NCI-H146 (cell line): ENCODE results near the gene ARHGEF4.

Experiments used
- DNase-seq: peaks from one replicate; lab custom pipeline; 2025; lab: John Stamatoyannopoulos, UW

The ARHGEF4 gene

GRCh38 chr2:130921164-130921476, 84.4 kb downstream of the ARHGEF4 start:
- no peak for DNase-seq

- DNase-seq: no peak
These were observed 85.7 kb downstream of the ARHGEF4 start for GRCh38 chr2:130922417-130922816.

- no peak for DNase-seq
These were observed 91.7 kb downstream of the ARHGEF4 start for GRCh38 chr2:130928385-130928784.

- no peak for DNase-seq
These were observed 94.3 kb downstream of the ARHGEF4 start for GRCh38 chr2:130930740-130931659.

GRCh38 chr2:130933501-130933900, 96.8 kb downstream of the ARHGEF4 start:
- no peak for DNase-seq

GRCh38 chr2:130936451-130936850, 99.7 kb downstream of the ARHGEF4 start:
- DNase-seq: no peak

- DNase-seq: no peak
These were observed 111.3 kb downstream of the ARHGEF4 start for GRCh38 chr2:130947967-130948366.

GRCh38 chr2:130949954-130950353, 113.2 kb downstream of the ARHGEF4 start:
- no peak for DNase-seq

- no peak for DNase-seq
These were observed 114.3 kb downstream of the ARHGEF4 start for GRCh38 chr2:130951018-130951417.

GRCh38 chr2:130954873-130955272, 118.2 kb downstream of the ARHGEF4 start:
- no peak for DNase-seq

GRCh38 chr2:130957915-130958314, 121.2 kb downstream of the ARHGEF4 start:
- DNase-seq: no peak

- no peak for DNase-seq
These were observed 126.6 kb downstream of the ARHGEF4 start for GRCh38 chr2:130963196-130963848.

- DNase-seq: no peak
These were observed 127.4 kb downstream of the ARHGEF4 start for GRCh38 chr2:130963849-130964793.

GRCh38 chr2:130964931-130965330, 128.2 kb downstream of the ARHGEF4 start:
- no peak for DNase-seq

- DNase-seq: no peak
These were observed 129.5 kb downstream of the ARHGEF4 start for GRCh38 chr2:130966149-130966774.

- peak; percentile 92 for DNase-seq
These were observed 130.2 kb downstream of the ARHGEF4 start for GRCh38 chr2:130966775-130967490.

GRCh38 chr2:130972410-130972809, 135.7 kb downstream of the ARHGEF4 start:
- DNase-seq: no peak

- no peak for DNase-seq
These were observed 139.0 kb downstream of the ARHGEF4 start for GRCh38 chr2:130975729-130976128.

- DNase-seq: no peak
These were observed 140.0 kb downstream of the ARHGEF4 start for GRCh38 chr2:130976591-130977237.

- DNase-seq: no peak
These were observed 140.8 kb downstream of the ARHGEF4 start for GRCh38 chr2:130977461-130978050.
